GM18517 (cell line): ENCODE data around the gene TSPEAR.

Experiments used
- ATAC-seq: cut with Tn5 transposase; IDR thresholded peaks from one replicate; pipeline ENCODE4 v1.9.1; 2021; ENCODE audit warnings: mild to moderate bottlenecking, moderate library complexity; ENCODE audit not compliant: unreplicated experiment

The TSPEAR gene

GRCh38 chr21:44533891-44534627, 177.3 kb downstream of the TSPEAR start:
- ATAC-seq: no peak

- no peak for ATAC-seq
Measured at GRCh38 chr21:44533121-44533890, 178.1 kb downstream of the TSPEAR start.

DNA sequence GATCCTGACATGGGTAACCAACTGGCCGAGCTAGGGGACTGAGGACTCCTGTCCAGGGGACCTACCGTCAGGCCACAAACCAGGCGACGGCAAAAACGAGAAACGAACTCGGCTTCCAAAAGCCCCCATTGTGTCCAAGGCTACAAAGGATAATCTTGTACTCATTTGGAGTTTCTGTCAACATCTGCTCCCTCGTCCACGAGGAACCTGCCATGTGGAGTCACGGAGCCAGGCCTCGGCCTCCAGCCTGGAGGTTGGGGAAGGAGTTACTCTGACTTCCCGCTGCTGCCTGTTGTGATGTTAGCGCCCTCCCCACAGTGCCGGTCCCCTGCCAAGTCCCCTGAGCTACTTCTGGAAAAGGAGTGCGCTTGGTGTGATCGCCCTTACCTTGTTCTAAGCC, 178.7 kb downstream of the TSPEAR start:
- ATAC-seq: no peak

GRCh38 chr21:44531606-44532564, 179.5 kb downstream of the TSPEAR start:
- ATAC-seq: no peak

GRCh38 chr21:44530903-44531605, 180.3 kb downstream of the TSPEAR start:
- ATAC-seq: no peak

- ATAC-seq: no peak
Measured at GRCh38 chr21:44530221-44530902, 181.0 kb downstream of the TSPEAR start.

DNA sequence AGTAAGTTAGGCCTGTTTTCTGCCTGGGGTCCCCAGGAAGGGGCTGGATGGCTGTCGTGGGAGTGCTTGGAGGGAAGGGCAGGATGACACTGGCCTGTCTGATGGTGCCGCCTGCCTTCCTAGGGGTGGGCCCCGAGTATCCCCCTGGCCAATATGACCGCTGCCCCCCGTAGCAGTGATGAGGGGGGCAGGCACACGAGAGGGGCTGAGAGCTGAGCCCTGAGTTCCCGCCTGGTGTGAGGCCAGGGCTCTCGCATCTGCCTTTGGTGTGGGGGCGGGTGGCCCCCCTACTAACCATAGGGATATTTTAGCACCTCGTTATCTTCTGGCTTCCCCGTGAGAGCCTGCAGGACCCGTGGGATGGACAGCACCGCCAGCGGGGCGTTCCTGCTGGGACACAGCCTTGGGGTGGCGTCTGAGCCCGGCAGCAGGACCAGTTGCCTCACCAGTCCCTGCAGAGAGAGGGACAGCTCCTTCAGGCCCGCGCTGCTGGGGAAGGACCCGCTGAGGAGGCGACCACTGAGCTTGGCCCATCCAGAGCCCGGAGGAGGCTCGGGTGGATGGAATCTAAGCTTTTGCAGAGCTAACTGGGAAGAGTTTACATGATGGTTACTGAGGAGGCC, 181.8 kb downstream of the TSPEAR start:
- no peak for ATAC-seq

- ATAC-seq: no peak
Measured at GRCh38 chr21:44529011-44529421, 182.4 kb downstream of the TSPEAR start.

GRCh38 chr21:44528634-44528995, 182.8 kb downstream of the TSPEAR start:
- no peak for ATAC-seq

- no peak for ATAC-seq
Measured at GRCh38 chr21:44527983-44528633, 183.3 kb downstream of the TSPEAR start.

DNA sequence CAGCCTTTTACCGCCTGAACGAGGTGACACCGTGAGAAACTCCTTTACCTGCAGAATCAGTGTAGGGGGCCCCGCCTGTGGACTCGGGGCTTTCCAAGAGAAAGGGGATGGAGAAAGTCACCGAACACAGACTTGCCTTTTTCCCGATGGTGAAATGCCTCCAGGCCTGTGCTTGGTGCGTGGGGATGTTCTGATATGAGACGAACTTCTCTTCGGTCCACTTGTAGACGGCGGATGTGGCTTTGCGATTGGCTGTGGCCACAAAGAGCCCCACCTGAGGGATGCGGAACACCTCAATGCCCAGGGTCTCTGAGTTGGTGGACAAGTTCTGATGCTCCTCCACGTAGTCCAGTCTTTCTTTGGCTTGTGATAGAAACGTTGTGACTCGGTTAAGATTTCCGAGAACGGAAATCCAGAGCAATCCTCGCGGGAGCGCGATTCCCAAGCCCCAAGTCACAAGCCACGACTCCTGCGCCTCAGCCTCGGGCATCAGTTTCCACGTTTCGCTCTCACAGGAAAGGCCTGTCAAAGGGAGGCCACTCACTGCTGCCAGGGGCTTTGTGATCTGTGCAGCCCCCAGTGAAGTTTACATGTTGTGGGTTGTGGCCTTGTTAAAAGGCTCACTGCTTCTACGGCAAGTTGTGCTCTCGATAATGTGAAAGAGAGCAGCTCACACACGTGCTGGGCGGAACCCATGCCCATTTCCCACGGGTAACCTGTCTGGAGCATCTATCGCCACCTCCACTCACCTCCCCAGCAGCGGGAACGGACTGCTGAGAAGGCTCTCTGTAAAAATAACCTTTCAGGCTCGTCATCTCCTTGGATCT, 184.0 kb downstream of the TSPEAR start:
- ATAC-seq: no peak

GRCh38 chr21:44526096-44526997, 185.0 kb downstream of the TSPEAR start:
- no peak for ATAC-seq

GRCh38 chr21:44525391-44526095, 185.8 kb downstream of the TSPEAR start:
- no peak for ATAC-seq

DNA sequence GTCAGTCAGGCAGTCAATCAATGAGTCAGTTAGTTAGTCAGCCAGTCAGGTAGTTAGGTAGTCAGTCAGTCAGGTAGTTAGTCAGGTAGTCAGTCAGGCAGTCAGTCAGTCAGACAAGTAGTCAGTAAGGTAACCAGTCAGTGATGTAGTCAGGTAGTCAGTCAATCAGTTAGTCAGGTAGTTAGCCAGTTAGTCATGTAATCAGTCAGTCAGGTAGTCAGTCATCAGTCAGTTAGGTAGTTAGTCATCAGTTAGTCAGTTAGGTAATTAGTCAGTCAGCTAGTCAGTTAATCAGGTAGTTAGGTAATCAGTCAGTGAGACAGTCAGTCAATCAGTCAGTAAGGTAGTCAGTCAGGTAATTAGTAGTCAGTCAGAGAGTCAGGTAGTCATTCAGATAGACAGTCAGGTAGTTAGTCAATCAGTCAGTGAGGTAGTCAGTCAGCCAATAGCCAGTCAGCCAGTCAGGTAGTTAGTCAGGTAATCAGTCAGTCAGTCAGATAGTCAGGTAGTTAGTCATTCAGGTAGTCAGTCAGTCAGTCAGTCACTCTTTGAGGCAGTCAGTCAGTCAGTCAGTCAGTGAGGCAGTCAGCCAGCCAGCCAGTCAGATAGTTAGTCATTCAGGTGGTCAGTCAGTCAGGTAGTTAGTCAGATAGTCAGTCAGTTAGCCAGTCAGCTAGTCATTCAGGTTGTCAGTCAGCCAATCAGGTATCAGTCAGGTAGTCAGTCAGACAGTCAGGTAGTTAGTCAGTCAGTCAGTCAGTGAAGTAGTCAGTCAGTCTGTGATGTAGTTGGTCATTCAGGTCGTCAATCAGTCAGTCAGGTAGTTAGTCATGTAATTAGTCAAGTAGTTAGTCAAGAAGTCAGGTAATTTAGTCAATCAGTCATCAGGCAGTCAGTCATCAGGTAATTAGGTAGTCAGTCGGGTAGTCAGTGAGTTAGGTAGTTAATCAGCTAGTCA, 186.7 kb downstream of the TSPEAR start:
- ATAC-seq: no peak

DNA sequence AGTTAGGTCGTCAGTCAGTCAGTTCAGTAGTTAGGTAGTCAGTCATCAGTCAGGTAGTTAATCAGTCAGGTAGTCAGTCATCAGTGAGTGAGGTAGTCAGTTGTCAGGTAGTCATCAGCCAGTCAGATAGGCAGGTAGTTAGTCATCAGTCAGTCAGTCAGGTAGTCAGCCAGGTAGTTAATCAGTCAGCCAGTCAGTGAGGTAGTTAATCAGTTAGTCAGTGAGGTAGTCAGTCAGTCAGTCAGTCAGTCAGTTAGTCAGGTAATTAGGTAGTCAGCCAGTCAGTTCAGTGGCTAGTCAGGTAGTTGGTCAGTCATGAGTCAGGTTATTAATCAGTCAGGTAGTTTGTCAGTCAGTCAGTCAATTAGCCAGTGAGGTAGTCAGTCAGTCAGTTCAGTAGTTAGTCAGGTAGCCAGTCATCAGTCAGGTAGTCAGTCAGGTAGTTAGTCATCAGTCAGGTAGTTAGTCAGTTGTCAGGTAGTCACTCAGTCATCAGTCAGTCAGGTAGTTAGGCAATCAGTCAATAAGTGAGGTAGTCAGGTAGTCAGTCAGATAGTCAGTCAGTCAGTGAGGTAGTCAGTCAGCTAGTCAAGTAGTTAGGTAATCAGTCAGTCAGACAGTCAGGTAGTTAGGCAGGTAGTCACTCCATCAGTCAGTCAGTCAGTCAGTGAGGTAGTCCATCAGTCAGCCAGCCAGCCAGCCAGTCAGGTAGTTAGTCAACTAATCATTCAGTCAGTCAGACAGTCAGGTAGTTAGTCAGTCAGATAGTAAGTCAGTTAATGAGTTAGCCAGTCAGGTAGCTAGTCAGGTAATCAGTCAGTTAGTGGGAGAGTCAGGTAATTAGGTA, 187.6 kb downstream of the TSPEAR start:
- ATAC-seq: no peak
